Midbrain (tissue), 1 donor: ENCODE results near the gene AP2B1.

Source experiments
- DNase-seq: peaks from one replicate; lab custom pipeline; 2025; lab: John Stamatoyannopoulos, UW

AP2B1 gene

GRCh38 chr17:35730400-35731005, 143.4 kb downstream of the AP2B1 start:
- no peak for DNase-seq

- peak; percentile 47 for DNase-seq
Observed at GRCh38 chr17:35731239-35731916, 144.3 kb downstream of the AP2B1 start, which contains the start of gene RASL10B. Gene RASL10B, plus strand, starts transcription at chr17:35731639. Its CDS starts 3,546 bp downstream, at chr17:35735185.

GRCh38 chr17:35731917-35732805, 145.0 kb downstream of the AP2B1 start:
- no peak for DNase-seq

- DNase-seq, result no peak
Observed at GRCh38 chr17:35732806-35733136, 145.6 kb downstream of the AP2B1 start.

- no peak for DNase-seq
Observed at GRCh38 chr17:35733366-35733765, 146.2 kb downstream of the AP2B1 start.

GRCh38 chr17:35734396-35734795, 147.3 kb downstream of the AP2B1 start:
- DNase-seq, result no peak

- no peak for DNase-seq
Observed at GRCh38 chr17:35735036-35735805, 148.1 kb downstream of the AP2B1 start.

- DNase-seq, result no peak
Observed at GRCh38 chr17:35736236-35736635, 149.1 kb downstream of the AP2B1 start.

GRCh38 chr17:35738519-35739133, 151.5 kb downstream of the AP2B1 start:
- no peak for DNase-seq

- DNase-seq, result no peak
Observed at GRCh38 chr17:35740216-35740615, 153.1 kb downstream of the AP2B1 start.

GRCh38 chr17:35740997-35741931, 154.1 kb downstream of the AP2B1 start:
- no peak for DNase-seq

GRCh38 chr17:35742496-35742895, 155.4 kb downstream of the AP2B1 start:
- no peak for DNase-seq

GRCh38 chr17:35742896-35743477, 155.9 kb downstream of the AP2B1 start:
- DNase-seq, result no peak

GRCh38 chr17:35743626-35744328, 156.7 kb downstream of the AP2B1 start:
- DNase-seq, result no peak

- no peak for DNase-seq
Observed at GRCh38 chr17:35744830-35745229, 157.7 kb downstream of the AP2B1 start.

- no peak for DNase-seq
Observed at GRCh38 chr17:35745246-35745645, 158.1 kb downstream of the AP2B1 start.

GRCh38 chr17:35745749-35746320, 158.7 kb downstream of the AP2B1 start:
- no peak for DNase-seq

- DNase-seq, result peak; percentile 61
Observed at GRCh38 chr17:35747540-35748017, 160.5 kb downstream of the AP2B1 start.

GRCh38 chr17:35748341-35748841, 161.3 kb downstream of the AP2B1 start:
- no peak for DNase-seq
